ENCODE measurements around the gene GLIPR2.

The GLIPR2 gene

DNA sequence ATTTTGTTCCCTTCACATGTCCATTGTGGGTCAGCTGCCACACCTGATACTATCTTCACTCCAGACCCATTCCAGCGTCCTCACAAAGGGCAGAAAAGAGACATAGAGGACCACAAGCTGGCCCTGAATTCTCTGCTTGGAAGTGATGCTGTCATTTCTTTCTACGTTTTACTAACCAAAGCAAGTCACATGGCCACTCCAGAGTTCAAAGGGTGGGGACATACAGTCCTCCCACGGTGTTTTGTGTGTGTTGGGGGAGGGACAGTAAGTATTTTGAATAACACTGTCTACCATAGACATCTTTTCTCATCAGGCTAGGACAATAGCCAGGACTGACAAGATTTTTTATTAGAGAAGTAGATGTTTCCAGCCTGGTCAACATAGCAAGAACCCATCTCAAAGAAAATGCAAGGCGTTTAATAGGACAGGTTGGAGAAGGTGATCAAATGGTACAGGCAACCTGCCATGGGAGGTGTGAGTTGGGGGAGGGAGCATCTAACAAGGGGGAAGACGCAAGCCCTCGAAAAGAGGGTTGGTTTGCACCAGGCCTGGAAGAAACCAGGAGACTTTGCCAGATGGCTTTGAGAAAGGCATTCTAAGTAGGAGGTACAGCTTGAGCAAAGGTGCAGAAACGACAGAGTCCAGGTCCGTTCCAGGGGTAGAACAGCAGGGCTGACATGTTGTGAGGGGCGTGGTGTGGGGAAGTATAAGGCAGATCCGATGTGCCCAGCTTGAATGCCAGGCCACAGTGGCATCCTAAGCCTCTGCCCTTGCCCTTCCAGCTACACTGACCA is 11.3 kb upstream of the GLIPR2 start:
- TF ChIP-seq, protein P1, sequence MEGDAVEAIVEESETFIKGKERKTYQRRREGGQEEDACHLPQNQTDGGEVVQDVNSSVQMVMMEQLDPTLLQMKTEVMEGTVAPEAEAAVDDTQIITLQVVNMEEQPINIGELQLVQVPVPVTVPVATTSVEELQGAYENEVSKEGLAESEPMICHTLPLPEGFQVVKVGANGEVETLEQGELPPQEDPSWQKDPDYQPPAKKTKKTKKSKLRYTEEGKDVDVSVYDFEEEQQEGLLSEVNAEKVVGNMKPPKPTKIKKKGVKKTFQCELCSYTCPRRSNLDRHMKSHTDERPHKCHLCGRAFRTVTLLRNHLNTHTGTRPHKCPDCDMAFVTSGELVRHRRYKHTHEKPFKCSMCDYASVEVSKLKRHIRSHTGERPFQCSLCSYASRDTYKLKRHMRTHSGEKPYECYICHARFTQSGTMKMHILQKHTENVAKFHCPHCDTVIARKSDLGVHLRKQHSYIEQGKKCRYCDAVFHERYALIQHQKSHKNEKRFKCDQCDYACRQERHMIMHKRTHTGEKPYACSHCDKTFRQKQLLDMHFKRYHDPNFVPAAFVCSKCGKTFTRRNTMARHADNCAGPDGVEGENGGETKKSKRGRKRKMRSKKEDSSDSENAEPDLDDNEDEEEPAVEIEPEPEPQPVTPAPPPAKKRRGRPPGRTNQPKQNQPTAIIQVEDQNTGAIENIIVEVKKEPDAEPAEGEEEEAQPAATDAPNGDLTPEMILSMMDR (IDR thresholded peaks at IDR 0.05) = no peak

DNA sequence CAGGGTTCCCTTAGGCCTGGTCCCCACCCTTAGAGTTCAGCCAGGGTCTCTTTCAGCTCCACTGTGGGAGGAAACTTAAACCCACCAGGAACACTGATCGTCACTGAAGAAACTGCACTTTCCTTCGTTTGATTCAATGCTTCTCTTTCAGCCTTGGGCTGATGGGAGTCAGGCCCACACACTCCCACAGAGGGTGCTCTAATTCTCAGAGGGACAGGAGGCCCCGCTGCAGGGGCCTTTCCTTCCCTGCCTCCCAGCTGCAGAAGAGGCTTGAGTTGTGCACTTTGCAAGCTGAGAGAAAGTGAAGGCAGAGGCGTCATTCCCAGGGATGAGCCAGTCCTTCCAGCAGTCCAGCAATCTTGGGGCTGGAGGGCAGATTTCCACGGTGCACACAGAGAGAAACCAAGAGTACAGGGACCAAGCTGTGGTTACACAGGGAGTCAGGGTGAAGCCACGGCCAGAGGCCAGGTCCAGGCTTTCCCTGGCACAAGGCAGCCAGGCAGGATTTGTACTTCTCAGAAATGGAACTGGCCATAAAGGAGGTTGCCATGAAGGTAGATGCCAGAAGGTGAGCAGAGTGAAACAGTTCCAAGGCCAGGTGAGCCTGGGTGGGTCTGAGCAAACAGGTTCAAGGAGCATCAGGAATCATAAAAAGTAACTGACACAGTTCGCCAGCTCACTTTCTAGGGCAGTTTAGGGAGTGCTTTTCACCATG is 10.4 kb upstream of the GLIPR2 start:
- TF ChIP-seq, protein P1 (IDR thresholded peaks at IDR 0.05) = no peak

DNA sequence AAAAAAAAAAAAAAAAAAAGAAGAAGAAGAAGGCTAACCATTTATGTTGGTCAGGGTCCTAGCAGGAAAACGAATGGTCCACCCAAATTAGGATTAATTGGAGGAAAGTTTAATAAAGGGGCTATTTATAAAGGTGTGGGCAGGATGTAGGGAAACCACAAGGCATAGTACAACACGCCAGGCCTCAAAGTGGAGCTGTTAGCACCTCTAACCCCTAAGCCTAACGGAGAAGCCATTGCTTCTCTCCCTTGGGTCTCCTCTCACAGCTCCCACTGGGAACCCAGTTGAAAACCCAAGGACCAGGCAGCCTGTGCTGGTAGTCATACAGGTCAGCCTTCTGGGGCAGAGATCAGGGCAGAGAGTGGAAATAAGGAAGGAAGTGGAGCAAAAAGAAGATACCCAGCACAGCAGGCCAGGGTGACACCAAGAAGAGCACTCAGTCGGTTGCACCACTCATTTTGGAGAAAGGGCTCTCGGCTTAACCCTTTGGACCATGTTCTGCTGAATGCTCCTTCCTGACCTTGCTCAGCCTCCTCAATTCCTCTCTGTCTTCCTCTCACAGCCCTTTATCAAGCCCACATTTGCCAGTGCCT is 8.8 kb upstream of the GLIPR2 start:
- TF ChIP-seq, protein P1 (IDR thresholded peaks at IDR 0.05) = no peak

DNA sequence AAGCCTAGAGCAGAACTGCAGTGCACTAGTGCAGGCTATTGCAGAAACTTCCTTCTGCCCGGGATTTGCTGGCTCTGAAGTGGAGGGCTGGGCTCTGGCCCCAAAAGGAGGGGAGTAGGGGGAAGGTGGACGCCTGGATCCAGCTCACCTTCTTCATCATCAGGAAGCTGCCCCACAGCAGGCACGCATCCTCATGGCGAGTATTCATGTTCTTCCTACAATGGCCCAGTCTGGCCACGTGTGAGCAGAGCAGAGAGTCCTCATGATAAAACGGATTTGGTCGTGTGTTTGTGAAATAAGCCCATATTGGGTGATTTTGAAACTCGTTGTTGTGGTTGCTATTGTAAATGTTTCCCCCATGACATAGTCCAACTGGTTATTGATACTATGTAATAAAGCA is 8.2 kb upstream of the GLIPR2 start:
- TF ChIP-seq, protein P1 (IDR thresholded peaks at IDR 0.05) = no peak

DNA sequence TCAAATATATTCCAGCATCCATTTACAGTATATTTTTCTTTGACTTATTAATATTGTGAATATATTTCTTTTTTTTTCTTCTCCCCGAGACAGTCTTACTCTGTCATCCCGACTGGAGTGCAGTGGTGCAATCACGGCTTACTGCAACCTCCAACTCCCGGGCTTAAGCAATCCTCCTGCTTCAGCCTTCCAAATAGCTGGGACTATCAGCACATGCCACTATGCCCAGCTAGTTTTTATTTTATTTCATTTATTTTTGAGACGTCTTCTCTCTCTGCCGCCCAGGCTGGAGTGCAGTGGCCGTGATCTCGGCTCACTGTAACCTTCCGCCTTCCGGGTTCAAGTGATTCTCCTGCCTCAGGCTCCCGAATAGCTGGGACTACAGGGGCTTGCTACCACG is 7.4 kb upstream of the GLIPR2 start:
- TF ChIP-seq, protein P1 (IDR thresholded peaks at IDR 0.05) = no peak

DNA sequence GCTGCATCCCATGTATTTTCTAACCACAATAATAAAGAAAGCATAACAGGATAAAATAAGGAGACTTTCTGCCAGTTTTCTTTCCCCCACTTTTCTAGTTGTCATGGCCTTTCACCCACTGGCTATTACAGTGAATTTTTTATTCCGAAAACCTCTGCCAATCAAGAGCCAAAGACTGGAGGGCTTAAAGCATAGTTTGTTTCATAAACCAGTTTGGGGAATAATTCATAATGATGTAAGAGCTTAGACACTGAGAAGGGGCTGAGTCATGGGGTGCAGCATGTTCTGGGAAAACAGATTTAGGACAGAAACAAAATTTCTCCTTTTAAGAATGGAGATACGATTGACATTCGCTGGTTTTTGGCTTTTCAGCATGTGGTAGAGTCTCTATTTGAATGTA is 4.4 kb upstream of the GLIPR2 start:
- TF ChIP-seq, protein P1 (IDR thresholded peaks at IDR 0.05) = no peak

DNA sequence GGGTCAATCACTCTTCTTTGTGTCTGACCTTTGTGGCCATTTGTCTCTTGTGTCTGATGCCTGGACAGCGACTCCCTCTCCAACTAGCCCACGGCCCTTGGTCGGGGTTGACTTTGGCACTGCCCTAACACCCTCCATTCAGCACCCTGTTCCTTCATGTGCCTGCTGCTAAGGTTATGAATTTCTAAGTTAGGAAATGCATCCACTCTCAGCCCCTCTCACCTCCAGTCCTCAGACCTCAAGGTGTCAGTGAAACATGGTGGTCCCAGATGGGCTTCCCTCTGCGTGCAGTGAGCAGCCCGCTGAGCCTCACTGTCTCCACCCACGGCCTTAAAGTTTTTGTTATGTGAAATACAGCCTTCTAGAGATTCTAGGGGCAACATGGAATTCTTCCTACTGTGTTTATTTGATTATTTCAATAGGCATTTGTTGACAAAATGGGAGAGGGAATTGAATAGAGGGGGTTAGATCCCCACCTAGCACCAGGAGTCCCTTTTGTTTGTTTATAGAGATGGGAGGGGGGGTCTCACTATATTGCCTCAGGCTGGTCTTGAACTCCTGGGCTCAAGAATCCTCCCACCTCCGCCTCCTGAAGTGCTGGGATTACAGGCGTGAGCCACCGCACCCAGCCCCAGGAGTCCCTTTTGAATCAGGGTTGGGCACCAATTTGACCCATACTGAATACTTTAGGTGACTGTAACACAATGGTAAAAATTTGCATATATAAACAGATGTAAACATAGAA is 1.6 kb upstream of the GLIPR2 start:
- TF ChIP-seq, protein P1 (IDR thresholded peaks at IDR 0.05) = no peak

Measured in LNCAP (cell line).